Measurements from ENCODE around the gene EMILIN3.

DNA sequence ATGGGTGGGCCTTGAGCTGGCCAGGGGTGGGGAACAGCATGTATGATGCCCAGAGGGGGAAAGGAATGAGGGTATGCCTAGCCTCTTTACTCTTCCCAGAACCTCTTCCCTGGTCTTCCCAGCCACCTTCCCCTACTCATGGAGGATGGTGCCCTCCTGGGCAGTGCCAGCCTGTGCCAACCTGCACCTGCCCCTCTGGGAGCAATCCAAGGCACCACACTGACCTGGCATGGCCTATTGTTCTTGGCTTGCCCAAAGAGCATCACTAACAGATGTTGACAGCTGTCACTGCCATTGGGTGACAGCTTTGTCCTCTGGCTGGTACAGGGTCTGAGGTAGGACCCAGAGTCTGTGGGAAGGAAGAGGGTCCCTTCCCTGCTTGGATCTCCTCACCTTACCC lies 13.1 kb downstream of the EMILIN3 start:
- no peak for TF ChIP-seq GATA3 (IDR thresholded peaks at IDR 0.05; ENCODE audit: low read depth, low read length)
- TF ChIP-seq GATA2 (IDR thresholded peaks at IDR 0.05; ENCODE audit: low read depth, low read length), result no peak

Measured in SH-SY5Y (cell line).